Activated naive CD4-positive, alpha-beta T cell treated with anti-CD3 and anti-CD28 coated beads, Interleukin-2, amount 50 U/mL, for 16 hours (primary cell): ENCODE measurements around the gene HOXB7.

Experiments used
- DNase-seq: peaks from one replicate; pipeline ENCODE4 v3.0.0-alpha.2; 2020

The HOXB7 gene

GRCh38 chr17:48578616-48579470 is 32.0 kb downstream of the HOXB7 start:
- DNase-seq, result no peak

- peak; percentile 65 for DNase-seq
These were observed 32.7 kb downstream of the HOXB7 start, which contains the start of gene HOXB4 for GRCh38 chr17:48577946-48578615. HOXB4 (minus strand) TSS chr17:48578350; CDS start chr17:48578319, 31 bp downstream.

GRCh38 chr17:48577330-48577945 is 33.4 kb downstream of the HOXB7 start:
- no peak for DNase-seq

GRCh38 chr17:48576479-48577309 is 34.1 kb downstream of the HOXB7 start:
- DNase-seq, result no peak

GRCh38 chr17:48575673-48576478 is 34.9 kb downstream of the HOXB7 start:
- DNase-seq, result no peak

GRCh38 chr17:48575066-48575582 is 35.7 kb downstream of the HOXB7 start:
- no peak for DNase-seq

GRCh38 chr17:48574505-48575065 is 36.2 kb downstream of the HOXB7 start:
- no peak for DNase-seq

- no peak for DNase-seq
These were observed 38.9 kb downstream of the HOXB7 start for GRCh38 chr17:48571826-48572417.

- no peak for DNase-seq
These were observed 39.6 kb downstream of the HOXB7 start for GRCh38 chr17:48571024-48571818.

GRCh38 chr17:48570325-48571023 is 40.3 kb downstream of the HOXB7 start:
- DNase-seq, result no peak

- no peak for DNase-seq
These were observed 41.0 kb downstream of the HOXB7 start for GRCh38 chr17:48569674-48570324.

GRCh38 chr17:48569240-48569582 is 41.6 kb downstream of the HOXB7 start:
- DNase-seq, result no peak

- no peak for DNase-seq
These were observed 42.1 kb downstream of the HOXB7 start for GRCh38 chr17:48568499-48569239.

- no peak for DNase-seq
These were observed 43.0 kb downstream of the HOXB7 start for GRCh38 chr17:48567646-48568354.

GRCh38 chr17:48567209-48567608 is 43.6 kb downstream of the HOXB7 start:
- DNase-seq, result no peak

- no peak for DNase-seq
These were observed 44.1 kb downstream of the HOXB7 start for GRCh38 chr17:48566717-48567116.

- DNase-seq, result no peak
These were observed 44.7 kb downstream of the HOXB7 start for GRCh38 chr17:48565925-48566710.
